ENCODE results near the gene TMEM272. TPM values are rescaled to one million over a fixed set of nuclear protein-coding genes. Genes with fewer than 3 reads are reported as not detected.

The TMEM272 gene
- total RNA-seq, 3 donors from 2014 or later (not counting 1 experiment from before 2014, with no cell fraction given): 0.08 TPM; not detected in 2

DNA sequence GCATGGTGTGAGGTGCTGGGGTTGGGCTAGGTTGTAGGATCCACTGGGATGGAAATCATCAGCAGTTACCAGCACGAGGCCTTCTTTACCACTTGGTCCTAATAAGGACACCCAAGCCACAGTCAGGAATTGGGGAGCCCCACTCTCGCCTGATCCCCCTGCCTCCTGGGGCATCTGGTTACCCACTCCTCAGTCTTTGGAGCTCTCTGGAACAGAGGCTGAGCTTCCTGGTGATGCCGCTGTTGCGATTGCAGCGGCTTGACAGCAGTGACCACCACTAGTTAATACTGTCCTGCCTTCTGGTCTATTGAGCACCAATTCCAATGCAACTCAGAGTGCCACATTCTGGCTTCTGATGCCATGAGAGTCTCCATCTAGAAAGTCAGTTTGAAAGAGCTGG is 13.5 kb downstream of the TMEM272 start:
- no peaks in the 10 kb centered on the region for H3K36me3 Mint-ChIP-seq
- WGBS (ENCODE audit: insufficient coverage): 95% methylated on average over 5 of the region's 5 CpGs
- intact Hi-C loops (cut with micrococcal nuclease): no loop called here

DNA sequence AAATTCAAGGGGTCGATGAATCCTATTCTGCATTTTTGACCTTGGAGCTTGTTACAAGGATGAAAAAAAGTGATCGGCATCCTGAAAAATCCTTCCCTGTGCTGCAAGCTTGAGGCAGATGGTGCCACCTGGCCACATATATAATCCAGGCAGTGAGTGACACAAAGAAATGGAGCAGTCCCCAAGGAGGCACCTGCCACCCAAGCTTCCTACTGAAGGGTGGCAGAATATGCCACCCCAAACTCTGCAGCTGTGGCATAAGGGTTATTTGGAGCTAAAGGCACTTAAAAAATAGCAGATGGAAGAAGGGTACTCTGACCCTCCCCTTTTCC is 15.4 kb downstream of the TMEM272 start:
- H3K4me3 Mint-ChIP-seq: no peak overlapping the region
- H3K27me3 Mint-ChIP-seq (ENCODE audit: low read depth in 2 of 2): peaks cover 6 to 12% of the 10 kb centered on the region in 2 donors
- intact Hi-C loops (cut with micrococcal nuclease): no loop called here
- H3K27ac Mint-ChIP-seq: no peak overlapping the region
- H3K27me3 ChIP-seq (ENCODE audit: control insufficient read depth, insufficient read depth, low read length): no peaks in the 10 kb centered on the region
- ATAC-seq: no peak
- H3K36me3 Mint-ChIP-seq: no peaks in the 10 kb centered on the region
- H3K27ac ChIP-seq (ENCODE audit: low read length): no peak overlapping the region
- TF ChIP-seq, protein P1, sequence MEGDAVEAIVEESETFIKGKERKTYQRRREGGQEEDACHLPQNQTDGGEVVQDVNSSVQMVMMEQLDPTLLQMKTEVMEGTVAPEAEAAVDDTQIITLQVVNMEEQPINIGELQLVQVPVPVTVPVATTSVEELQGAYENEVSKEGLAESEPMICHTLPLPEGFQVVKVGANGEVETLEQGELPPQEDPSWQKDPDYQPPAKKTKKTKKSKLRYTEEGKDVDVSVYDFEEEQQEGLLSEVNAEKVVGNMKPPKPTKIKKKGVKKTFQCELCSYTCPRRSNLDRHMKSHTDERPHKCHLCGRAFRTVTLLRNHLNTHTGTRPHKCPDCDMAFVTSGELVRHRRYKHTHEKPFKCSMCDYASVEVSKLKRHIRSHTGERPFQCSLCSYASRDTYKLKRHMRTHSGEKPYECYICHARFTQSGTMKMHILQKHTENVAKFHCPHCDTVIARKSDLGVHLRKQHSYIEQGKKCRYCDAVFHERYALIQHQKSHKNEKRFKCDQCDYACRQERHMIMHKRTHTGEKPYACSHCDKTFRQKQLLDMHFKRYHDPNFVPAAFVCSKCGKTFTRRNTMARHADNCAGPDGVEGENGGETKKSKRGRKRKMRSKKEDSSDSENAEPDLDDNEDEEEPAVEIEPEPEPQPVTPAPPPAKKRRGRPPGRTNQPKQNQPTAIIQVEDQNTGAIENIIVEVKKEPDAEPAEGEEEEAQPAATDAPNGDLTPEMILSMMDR (IDR thresholded peaks at IDR 0.05): no peak
- no peak for DNase-seq
- peaks cover 31% of the 10 kb centered on the region for H3K4me1 ChIP-seq (ENCODE audit: control insufficient read depth, insufficient read depth, low read length)
- peaks cover 28 to 38% of the 10 kb centered on the region in 2 donors for H3K4me1 Mint-ChIP-seq
- H3K9me3 Mint-ChIP-seq: no peaks in the 10 kb centered on the region
- H3K4me3 ChIP-seq (ENCODE audit: low read length): no peak overlapping the region
- WGBS (ENCODE audit: insufficient coverage): 96% methylated on average over 2 of the region's 2 CpGs
- H3K36me3 ChIP-seq (ENCODE audit: control insufficient read depth, insufficient read depth, low read length): no peaks in the 10 kb centered on the region
- no peaks in the 10 kb centered on the region for H3K9me3 ChIP-seq (ENCODE audit: control insufficient read depth, insufficient read depth, low read length)

More for the DNA sequence above, 13.5 kb downstream of the TMEM272 start:
- Mint-ChIP-seq H3K4me3 (no peak overlapping the region), H3K4me1 (peaks cover 10 to 21% of the 10 kb centered on the region in 2 donors), H3K9me3 (no peaks in the 10 kb centered on the region), H3K27ac (no peak overlapping the region), H3K27me3 (ENCODE audit: low read depth in 2 of 2) (peaks cover 6 to 12% of the 10 kb centered on the region in 2 donors)
- Histone ChIP-seq H3K36me3 (ENCODE audit: control insufficient read depth, insufficient read depth, low read length) (no peaks in the 10 kb centered on the region), H3K9me3 (ENCODE audit: control insufficient read depth, insufficient read depth, low read length) (no peaks in the 10 kb centered on the region), H3K27ac (ENCODE audit: low read length) (no peak overlapping the region), H3K4me3 (ENCODE audit: low read length) (no peak overlapping the region), H3K4me1 (ENCODE audit: control insufficient read depth, insufficient read depth, low read length) (peaks cover 14% of the 10 kb centered on the region), H3K27me3 (ENCODE audit: control insufficient read depth, insufficient read depth, low read length) (no peaks in the 10 kb centered on the region)
- no peak for DNase-seq
- no peak for ATAC-seq
- TF ChIP-seq, protein P1 (IDR thresholded peaks at IDR 0.05): no peak

DNA sequence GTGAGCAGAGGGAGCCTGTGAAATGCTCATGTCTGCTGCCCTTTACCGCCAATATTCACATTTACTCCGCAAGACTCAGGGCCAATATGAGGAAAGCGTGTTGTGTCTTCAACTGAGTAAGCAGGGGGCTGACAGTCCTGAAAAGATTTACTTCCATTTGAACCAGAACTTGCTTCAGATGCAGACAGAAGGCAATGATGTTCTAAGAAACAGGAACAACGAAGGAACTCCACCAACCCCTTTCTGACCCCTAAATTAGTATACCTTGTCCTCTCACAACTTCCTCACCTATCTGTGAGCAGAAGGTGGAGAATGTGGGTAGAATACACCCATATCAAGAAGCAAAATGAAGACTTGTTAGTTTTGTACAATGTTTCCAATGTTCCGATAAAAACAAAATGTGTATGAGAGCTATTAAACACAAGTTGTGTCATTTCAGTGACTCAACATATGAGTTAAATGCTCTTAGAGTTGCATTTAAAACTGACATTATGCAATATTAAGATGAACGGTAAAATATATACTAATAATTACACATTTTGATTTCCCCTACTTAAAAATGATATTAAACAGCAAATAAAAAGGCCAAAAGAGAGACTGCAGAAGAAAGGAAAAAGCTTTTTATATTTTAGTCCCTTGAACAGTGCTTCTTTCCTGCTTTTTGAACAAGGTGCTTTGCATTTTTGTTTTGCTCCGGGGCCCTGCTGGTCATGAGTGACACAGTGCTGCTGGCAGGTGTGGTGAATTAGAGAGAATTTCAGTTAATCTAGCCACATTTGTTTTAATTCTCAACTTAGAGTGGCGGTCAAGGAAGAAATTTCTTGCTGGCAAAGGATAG is 16.0 kb downstream of the TMEM272 start:
- ATAC-seq (no peak), DNase-seq (no peak)
- Histone ChIP-seq H3K4me3 (ENCODE audit: low read length) (no peak overlapping the region), H3K9me3 (ENCODE audit: control insufficient read depth, insufficient read depth, low read length) (no peaks in the 10 kb centered on the region), H3K36me3 (ENCODE audit: control insufficient read depth, insufficient read depth, low read length) (no peaks in the 10 kb centered on the region), H3K27ac (ENCODE audit: low read length) (no peak overlapping the region), H3K27me3 (ENCODE audit: control insufficient read depth, insufficient read depth, low read length) (no peaks in the 10 kb centered on the region), H3K4me1 (ENCODE audit: control insufficient read depth, insufficient read depth, low read length) (peaks cover 33% of the 10 kb centered on the region)
- WGBS (ENCODE audit: insufficient coverage): 86% methylated on average over 6 of the region's 8 CpGs
- Mint-ChIP-seq H3K27ac (no peak overlapping the region), H3K9me3 (no peaks in the 10 kb centered on the region), H3K4me3 (no peak overlapping the region), H3K4me1 (peaks cover 32 to 38% of the 10 kb centered on the region in 2 donors), H3K36me3 (no peaks in the 10 kb centered on the region), H3K27me3 (ENCODE audit: low read depth in 2 of 2) (peaks cover 6 to 12% of the 10 kb centered on the region in 2 donors)
- intact Hi-C loops (cut with micrococcal nuclease): no loop called here
- TF ChIP-seq, protein P1 (IDR thresholded peaks at IDR 0.05): no peak
